Gastrocnemius medialis (tissue), 4 donors: ENCODE results near the gene ASTN1. TPM values are rescaled to one million over a fixed set of nuclear protein-coding genes. Genes with fewer than 3 reads are reported as not detected.

Source experiments
- ATAC-seq, 2 donors: fragments of 150-250 bp; one replicate each; pipeline ENCODE4 v1.9.1; 2016
- DNase-seq, 2 donors: peaks; one replicate each; pipeline ENCODE4 v3.0.0-alpha.2; 2019
- H3K27ac ChIP-seq, 4 donors: fragments of 200-600 bp; sonication (generic); 1 replicate in 1 of 4; 2 replicates in 3 of 4; pipeline ENCODE4 v1.5.1; 2016 to 2018; ENCODE audit warnings: mild to moderate bottlenecking in 2 of 4, moderate library complexity in 1 of 4
- H3K27me3 ChIP-seq, 3 donors: fragments of 200-600 bp; sonication (generic) in 2 of 3; 1 replicate in 1 of 3; 2 replicates in 2 of 3; pipeline versions ENCODE4 v1.5.1 to v1.6.0; 2016 to 2019; ENCODE audit warnings: mild to moderate bottlenecking in 1 of 3, moderate library complexity in 1 of 3
- H3K36me3 ChIP-seq, 2 donors: fragments of 200-600 bp; sonication (generic) in 1 of 2; one replicate each; pipeline ENCODE4 v1.5.1; 2017 to 2018
- H3K4me1 ChIP-seq, 2 donors: fragments of 200-600 bp; sonication (generic) in 1 of 2; one replicate each; pipeline ENCODE4 v1.5.1; 2016 to 2017; ENCODE audit warnings: mild to moderate bottlenecking in 2 of 2
- H3K4me3 ChIP-seq, 4 donors: fragments of 200-600 bp; sonication (generic) in 3 of 4; 1 replicate in 1 of 4; 2 replicates in 3 of 4; pipeline ENCODE4 v1.5.1; 2016 to 2019; ENCODE audit warnings: mild to moderate bottlenecking in 2 of 4
- H3K9me3 ChIP-seq, 3 donors: fragments of 200-600 bp; sonication (generic) in 2 of 3; 1 replicate in 1 of 3; 2 replicates in 2 of 3; pipeline ENCODE4 v1.5.1; 2016 to 2019
- CTCF ChIP-seq, 5 experiments: fragments of 450-650 bp in 3 of 5; fragments of 200-600 bp in 2 of 5; sonication (generic) in 2 of 5; IDR thresholded peaks in 4 of 5; conservative IDR thresholded peaks in 1 of 5; 1 replicate in 4 of 5; 2 replicates in 1 of 5; pipeline ENCODE4 v1.5.1; 2016 to 2019; ENCODE audit warnings: antibody characterized with exemption in 5 of 5, mild to moderate bottlenecking in 3 of 5, moderate library complexity in 3 of 5
- POLR2A ChIP-seq, 2 donors: fragments of 450-650 bp; IDR thresholded peaks; one replicate each; pipeline ENCODE4 v1.6.1; 2017; ENCODE audit warnings: antibody characterized with exemption in 2 of 2, mild to moderate bottlenecking in 2 of 2, moderate library complexity in 2 of 2
- in situ Hi-C, 4 donors: fragments of 200-750 bp; cut with MboI; loops; one replicate each; pipeline versions ENCODE4 v1.15.0 to v1.8.0; 2017; ENCODE audit warnings: low sequenced_read_pairs in 4 of 4
- intact Hi-C: fragments of 100-400 bp; cut with DNase I; formaldehyde crosslinking; loops from one replicate; pipeline ENCODE4 v1.15.1; 2023; ENCODE audit warnings: low total_unique reads
- total RNA-seq, 4 donors: library from RNA; depleted of rRNA; stranded (reverse); fragments of >200 nt; gene quantifications; one replicate each; pipeline versions ENCODE4 v1.1.0 to v1.2.3, GENCODE V29; 2016

Gene ASTN1
- total RNA-seq, 4 donors from 2014 or later, result 0.09 to 0.10 TPM; not detected in 2

GRCh38 chr1:177119311-177119710 lies 45.2 kb downstream of the ASTN1 start:
- ATAC-seq, result no peak
- DNase-seq, result no peak

DNA sequence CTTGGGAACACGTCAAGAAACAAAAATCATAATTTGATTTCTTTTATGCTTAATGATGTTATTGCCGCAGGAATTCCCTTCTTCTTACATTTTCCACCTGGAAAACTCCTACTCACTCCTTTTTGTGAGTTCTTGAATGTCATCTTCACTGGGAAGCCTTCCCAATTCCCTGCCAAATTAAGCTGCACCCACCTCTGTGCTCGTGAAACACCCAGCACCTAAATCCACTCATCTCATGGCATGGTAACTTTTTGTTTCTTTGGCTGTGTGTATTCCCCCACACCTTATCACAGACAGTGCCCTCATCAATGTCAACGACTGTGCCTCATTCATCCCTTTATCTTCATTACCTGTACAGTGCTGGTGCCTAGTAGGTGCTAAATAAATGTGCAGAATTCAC lies 45.6 kb downstream of the ASTN1 start:
- Histone ChIP-seq H3K4me3 (no peak overlapping the region), H3K27me3 (no peaks in the 10 kb centered on the region), H3K4me1 (no peaks in the 10 kb centered on the region), H3K36me3 (no peaks in the 10 kb centered on the region), H3K27ac (no peak overlapping the region), H3K9me3 (no peaks in the 10 kb centered on the region)
- no peak for TF ChIP-seq CTCF (IDR thresholded peaks at IDR 0.05 in 4 of 5, conservative IDR thresholded peaks at IDR 0.05 in 1 of 5)
- no peak for TF ChIP-seq POLR2A (IDR thresholded peaks at IDR 0.05)
- in situ Hi-C loops, result no loop called here
- intact Hi-C loops, result no loop called here
- ATAC-seq (no peak), DNase-seq (no peak)

More at GRCh38 chr1:177119311-177119710, 45.2 kb downstream of the ASTN1 start:
- H3K4me3 ChIP-seq, result no peak overlapping the region
- no peaks in the 10 kb centered on the region for H3K36me3 ChIP-seq
- no peaks in the 10 kb centered on the region for H3K27me3 ChIP-seq
- intact Hi-C loops (no loop called here), in situ Hi-C loops (no loop called here)
- no peaks in the 10 kb centered on the region for H3K9me3 ChIP-seq
- no peak for TF ChIP-seq POLR2A (IDR thresholded peaks at IDR 0.05)
- no peak for TF ChIP-seq CTCF (IDR thresholded peaks at IDR 0.05 in 4 of 5, conservative IDR thresholded peaks at IDR 0.05 in 1 of 5)
- no peak overlapping the region for H3K27ac ChIP-seq
- H3K4me1 ChIP-seq, result no peaks in the 10 kb centered on the region

DNA sequence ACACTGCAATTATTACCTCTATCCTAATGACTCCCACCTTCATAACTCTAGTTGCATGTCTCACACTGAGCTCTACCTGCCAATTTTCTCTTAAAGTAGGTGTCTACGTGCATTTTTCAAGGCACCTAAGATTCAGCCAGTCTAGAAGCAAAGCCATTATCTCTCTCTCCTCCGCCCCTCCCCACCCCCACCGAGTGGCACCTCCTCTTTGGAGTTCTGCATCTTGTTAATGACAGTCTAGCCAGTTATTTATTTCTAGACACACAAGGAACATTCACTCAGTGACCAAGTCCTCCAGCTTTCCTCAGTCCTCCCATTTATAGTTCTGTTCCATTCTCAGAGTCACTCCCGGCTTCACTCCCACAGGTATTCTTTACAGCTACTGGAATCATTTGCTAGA lies 47.6 kb downstream of the ASTN1 start:
- no peak for ATAC-seq
- TF ChIP-seq CTCF (IDR thresholded peaks at IDR 0.05 in 4 of 5, conservative IDR thresholded peaks at IDR 0.05 in 1 of 5), result no peak
- TF ChIP-seq POLR2A (IDR thresholded peaks at IDR 0.05), result no peak
- H3K36me3 ChIP-seq, result no peaks in the 10 kb centered on the region
- H3K9me3 ChIP-seq, result no peaks in the 10 kb centered on the region
- intact Hi-C loops (no loop called here), in situ Hi-C loops (no loop called here)
- DNase-seq, result no peak
- H3K27ac ChIP-seq, result no peak overlapping the region
- no peaks in the 10 kb centered on the region for H3K4me1 ChIP-seq
- no peak overlapping the region for H3K4me3 ChIP-seq
- no peaks in the 10 kb centered on the region for H3K27me3 ChIP-seq

- intact Hi-C loops (no loop called here), in situ Hi-C loops (no loop called here)
- no peak for DNase-seq
- H3K9me3 ChIP-seq, result no peaks in the 10 kb centered on the region
- no peak overlapping the region for H3K27ac ChIP-seq
- H3K36me3 ChIP-seq, result no peaks in the 10 kb centered on the region
- ATAC-seq, result no peak
- no peak overlapping the region for H3K4me3 ChIP-seq
- TF ChIP-seq CTCF (IDR thresholded peaks at IDR 0.05 in 4 of 5, conservative IDR thresholded peaks at IDR 0.05 in 1 of 5) (no peak), POLR2A (IDR thresholded peaks at IDR 0.05) (no peak)
- H3K4me1 ChIP-seq, result no peaks in the 10 kb centered on the region
- peaks cover 0 to 5% (median 0%) of the 10 kb centered on the region in 3 donors for H3K27me3 ChIP-seq
Observed at GRCh38 chr1:177106614-177107365, 57.7 kb downstream of the ASTN1 start.
